Fibroblast of skin of left biceps (primary cell): Measurements from ENCODE around the gene PRRC2C.
"Not testable (repeated sequence)": the region's sequence is repeated elsewhere in the genome, so short reads cannot be mapped to it uniquely, and the experiment has no call there.

Experiments
- DNase-seq, 2 experiments: peaks; one replicate each; pipeline ENCODE4 v3.0.0-alpha.2; 2013; ENCODE audit warnings: low read depth in 2 of 2

The PRRC2C gene

DNA sequence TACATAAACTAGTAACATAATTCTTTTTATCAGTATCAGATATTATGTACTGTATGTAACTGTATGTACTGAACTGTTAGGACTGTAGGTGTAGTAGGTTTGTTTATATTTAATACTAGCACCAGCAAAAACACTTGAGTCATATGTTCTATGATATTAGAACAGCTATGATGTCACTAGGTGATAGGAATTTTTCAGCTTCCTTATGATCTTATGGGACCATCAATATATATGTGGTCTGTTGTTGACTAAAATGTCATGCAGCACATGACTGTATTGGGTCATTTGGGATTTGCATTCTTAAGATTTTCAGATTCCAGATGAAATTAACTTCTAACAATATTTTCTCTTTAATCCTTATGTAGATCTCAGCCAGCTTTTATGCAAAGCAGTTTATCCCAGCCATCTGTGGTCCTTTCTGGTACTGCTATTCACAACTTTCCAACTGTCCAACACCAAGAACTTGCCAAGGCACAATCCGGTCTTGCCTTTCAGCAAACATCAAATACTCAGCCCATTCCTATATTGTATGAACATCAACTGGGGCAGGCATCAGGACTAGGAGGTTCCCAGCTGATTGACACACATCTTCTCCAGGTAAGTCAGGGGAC, 98.4 kb downstream of the PRRC2C start:
- DNase-seq: no peak

DNA sequence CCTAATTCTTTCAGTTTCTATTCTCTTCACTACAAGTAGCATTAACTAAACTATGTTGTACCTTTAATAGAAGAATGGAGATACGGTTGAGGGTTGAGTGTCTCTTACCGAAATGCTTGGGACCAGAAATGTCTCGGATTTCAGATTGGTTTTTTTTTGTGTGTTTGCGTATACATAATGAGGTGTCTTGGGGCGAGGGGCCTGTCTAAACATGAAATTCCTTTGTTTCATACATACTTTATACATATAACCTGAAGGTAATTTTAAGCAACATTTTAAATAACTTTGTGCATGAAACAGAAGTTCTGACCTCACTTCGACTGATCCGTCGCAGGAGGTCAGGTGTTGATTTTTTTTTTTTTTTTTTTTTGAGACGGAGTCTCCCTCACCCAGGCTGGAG, 100.4 kb downstream of the PRRC2C start:
- DNase-seq: no peak

DNA sequence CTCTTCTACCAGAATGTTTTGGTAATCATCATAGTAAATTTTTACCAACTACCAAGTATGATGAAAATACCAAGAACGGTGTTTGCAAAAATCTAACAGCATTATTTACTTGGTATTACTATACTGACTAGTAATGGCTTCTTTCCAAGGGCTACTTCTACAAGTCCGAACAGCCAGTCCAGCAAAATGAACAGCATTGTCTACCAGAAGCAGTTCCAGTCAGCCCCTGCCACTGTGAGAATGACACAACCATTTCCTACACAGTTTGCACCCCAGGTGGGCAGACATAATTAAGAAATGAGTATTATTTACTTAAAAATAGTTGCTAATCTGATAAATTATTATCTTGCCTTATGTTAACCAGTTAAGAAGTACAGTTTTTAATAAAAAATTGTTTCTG, 102.9 kb downstream of the PRRC2C start:
- DNase-seq: no peak

DNA sequence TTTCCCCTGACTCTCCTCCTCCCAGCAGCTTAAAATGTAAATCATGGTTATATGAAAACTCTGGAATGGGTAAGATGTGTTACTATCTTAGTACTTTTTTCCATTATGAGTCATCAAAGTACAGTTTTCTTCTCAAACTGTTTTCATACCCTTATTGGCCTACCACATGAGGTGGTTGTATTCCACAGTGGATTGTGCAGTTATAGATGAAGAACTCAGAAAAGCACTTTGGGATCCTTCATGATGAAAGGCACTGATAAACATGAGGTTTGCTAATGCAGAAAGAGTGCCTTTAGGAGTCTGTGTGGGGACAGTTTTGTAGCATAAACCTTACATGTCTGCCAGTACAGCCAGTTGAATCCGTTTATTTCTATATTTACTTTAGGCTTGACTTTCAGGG, 104.7 kb downstream of the PRRC2C start:
- no peak for DNase-seq

DNA sequence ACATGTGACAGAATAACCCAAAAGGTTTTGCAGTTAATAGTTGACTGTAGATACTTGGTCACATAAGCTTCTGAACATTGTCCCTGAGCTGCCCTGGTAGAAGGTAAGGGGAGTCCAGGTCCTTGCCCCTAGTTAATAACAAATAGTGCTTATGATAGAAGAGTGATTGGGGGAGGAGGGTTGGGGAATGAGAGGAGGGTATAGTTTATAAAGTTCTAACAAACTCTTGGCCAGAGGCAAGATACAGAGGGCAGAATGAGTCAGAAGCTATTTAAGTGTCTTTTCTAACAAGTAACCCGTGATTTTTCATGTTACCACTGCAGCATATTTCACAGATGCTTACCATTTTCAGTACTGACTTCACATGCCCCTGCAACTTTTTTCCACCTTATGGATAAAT, 110.0 kb downstream of the PRRC2C start:
- no peak for DNase-seq

DNA sequence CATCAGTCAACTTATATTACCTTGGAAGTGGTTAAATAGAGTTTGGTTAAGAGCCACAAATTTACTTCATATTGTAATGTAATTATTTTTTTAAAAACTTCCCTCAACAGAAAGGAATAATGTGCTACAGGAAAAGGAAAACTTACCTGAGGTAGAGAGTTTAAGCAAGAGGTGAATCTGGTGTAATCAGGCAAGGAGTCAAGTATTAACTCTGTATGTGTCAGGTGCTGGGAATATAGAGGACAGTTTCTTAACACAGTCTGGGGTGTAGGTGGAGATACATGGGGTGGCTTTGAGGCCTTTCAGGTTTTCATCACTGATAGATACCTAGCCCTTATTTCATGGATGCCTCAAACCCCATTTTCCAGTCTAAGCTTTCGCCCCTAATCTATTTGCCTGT, 110.8 kb downstream of the PRRC2C start:
- DNase-seq: no peak

DNA sequence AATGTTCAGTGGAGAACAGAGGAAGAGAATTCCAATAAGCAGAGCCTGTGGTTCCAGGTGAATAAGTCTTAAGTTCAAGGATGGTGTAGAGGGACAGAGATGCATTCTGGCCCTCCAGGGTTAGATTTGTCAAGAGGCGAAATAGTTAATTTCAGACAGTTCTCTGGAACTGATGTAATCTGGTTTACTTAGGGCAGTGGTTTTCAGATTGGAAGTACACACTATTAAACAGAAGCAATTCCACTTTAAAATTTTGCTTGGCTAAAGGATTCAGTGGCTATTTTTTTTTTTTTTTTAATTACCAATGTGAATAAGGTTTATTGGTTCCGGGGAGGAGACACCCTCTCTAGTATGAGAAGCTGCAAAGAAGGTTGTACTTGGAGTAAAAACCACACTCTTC, 111.4 kb downstream of the PRRC2C start:
- DNase-seq: no peak

DNA sequence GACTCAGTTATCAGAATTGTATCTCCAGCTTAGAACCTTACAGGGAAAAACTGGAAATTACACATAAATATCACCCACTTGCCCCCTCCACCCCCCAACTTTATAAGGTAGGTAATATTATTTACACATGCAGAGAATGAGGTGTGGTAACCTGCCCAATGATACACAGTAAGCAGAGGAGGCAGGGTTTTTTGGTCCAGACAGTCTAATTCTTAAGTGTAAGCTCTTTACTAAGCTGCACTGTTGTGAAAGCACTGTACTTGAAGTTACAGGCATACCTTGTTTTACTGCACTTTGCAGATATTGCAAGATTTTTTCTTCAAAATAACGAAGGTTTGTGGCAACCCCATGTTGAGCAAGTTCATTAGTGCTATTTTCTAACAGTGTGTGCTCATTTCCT, 111.9 kb downstream of the PRRC2C start:
- no peak for DNase-seq

DNA sequence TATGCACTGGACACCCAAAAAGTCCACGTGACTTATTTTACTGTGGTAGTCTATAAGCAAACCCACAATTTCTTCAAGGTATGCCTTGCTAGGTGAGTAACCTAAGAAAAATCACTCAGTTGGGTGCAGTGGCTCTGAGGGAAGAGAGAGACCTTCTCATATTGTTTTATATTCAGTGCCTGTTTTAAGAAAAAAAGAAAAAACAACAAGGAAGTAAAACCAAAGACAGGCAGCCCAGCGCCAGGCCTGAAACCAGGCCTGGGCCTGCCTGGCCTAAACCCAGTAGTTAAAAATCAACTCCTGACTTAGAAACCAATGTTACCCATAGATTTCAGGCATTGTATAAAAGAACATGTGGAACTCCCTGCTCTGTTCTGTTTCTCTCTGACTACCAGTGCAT, 115.0 kb downstream of the PRRC2C start:
- DNase-seq: not testable (repeated sequence)

DNA sequence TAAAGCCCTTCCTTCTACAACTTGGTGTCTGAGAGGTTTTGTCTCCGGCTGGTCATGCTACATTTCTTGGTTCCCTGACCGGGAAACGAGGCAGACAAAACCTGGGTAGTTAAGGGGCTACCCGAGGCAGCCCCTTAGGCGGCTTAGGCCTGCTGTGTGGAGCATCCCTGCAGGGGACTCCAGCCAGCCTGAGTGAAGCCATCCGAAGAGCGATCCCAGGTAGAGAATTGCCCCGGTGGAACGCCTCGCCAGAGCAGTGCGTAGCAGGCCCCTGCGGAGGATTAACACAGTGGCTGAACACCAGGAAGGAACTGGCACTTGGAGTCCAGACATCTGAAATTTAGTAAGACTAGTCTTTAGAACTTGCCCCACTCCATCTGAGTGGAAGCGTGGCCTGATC, 115.5 kb downstream of the PRRC2C start:
- DNase-seq: no peak

DNA sequence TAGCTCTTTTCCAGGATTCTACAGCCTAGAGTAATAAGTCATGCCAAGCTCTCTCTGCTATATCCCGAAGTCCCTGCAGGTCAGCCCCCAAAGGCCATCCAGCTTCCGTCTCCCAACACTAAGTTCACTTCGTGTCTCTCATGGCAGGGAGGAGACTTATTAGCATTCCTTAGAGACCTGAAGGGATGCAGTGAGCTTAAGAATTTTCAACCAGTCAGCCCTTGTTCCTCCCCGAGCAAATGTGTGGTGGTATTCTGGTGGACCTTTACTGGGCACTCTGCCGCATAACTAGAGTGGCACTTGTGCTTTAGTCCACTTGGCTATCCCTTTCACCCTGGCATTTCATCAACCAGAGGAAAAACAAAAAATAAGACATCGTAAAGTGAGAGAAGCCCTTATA, 117.7 kb downstream of the PRRC2C start:
- DNase-seq: not testable (repeated sequence)

DNA sequence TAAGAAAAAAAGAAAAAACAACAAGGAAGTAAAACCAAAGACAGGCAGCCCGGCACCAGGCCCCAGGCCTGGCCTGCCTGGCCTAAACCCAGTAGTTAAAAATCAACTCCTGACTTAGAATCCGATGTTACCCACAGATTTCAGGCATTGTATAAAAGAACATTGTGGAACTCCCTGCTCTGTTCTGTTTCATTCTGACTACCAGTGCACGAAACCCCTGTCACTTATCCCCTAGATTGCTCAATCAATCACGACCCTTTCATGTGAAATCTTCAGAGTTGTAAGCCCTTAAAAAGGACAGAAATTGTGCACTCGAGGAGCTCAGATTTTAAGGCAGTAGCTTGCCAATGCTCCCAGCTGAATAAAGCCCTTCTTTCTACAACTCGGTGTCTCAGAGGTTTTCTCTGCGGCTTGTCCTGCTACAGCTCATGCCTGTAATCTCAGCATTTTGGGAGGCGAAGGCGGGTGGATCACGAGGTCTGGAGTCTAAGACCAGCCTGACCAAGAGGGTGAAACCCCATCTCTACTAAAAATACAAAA, 121.1 kb downstream of the PRRC2C start:
- no peak for DNase-seq

DNA sequence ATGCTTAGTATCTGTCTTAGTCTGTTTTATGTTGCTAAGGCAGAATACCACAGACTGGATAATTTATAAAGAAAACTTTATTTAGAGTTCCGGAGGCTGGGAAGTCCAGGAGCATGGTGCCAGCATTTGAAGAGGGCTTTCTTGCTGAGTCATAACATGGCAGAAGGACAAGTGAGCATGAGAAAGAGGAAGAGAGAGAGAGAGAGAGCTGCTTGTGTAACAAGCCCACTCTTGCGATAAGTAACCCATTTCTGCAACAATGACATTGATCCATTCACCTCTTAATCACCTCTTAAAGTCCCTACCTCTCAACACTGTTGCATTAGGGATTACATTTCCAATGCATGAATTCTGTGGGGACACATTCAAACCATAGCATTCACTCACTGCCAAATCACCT, 125.1 kb downstream of the PRRC2C start:
- DNase-seq: no peak

DNA sequence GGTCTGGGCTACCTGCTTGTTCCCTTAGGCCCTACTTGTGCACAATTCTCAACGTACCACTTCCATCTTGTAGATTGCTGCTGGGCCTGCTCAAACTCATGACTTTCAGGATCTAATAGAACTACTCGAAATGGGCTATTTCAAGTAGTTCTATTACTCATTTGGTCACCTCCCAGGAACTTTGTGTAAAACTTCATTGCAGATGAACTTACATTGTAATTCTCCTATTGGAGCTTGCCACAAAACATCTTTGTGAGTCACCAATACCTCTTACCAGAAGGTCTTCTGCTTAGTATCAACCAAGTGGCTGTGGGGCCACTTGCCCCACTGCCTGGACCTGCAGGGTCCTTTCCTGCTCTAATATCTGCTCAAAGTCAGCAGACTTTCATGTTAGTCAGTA, 126.0 kb downstream of the PRRC2C start:
- no peak for DNase-seq

DNA sequence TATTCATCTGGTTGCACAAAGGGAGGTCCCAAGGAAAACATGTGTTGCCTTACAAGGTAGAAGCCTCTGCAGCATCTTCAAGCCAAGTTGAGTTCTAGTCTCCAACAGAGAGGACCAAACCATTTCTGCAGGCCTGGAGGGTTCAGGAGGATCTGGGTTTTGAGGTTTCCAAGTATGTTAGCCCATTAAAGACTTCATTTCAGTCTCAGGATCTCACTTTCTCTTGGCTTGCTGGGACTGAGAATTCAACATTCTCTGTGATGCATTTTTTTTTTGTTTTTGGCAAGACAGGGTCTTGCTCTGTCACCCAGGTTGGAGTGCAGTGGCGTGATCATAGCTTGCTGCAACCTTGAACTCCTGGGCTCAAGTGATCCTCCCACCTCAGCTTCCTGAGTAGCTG, 128.0 kb downstream of the PRRC2C start:
- DNase-seq: no peak

DNA sequence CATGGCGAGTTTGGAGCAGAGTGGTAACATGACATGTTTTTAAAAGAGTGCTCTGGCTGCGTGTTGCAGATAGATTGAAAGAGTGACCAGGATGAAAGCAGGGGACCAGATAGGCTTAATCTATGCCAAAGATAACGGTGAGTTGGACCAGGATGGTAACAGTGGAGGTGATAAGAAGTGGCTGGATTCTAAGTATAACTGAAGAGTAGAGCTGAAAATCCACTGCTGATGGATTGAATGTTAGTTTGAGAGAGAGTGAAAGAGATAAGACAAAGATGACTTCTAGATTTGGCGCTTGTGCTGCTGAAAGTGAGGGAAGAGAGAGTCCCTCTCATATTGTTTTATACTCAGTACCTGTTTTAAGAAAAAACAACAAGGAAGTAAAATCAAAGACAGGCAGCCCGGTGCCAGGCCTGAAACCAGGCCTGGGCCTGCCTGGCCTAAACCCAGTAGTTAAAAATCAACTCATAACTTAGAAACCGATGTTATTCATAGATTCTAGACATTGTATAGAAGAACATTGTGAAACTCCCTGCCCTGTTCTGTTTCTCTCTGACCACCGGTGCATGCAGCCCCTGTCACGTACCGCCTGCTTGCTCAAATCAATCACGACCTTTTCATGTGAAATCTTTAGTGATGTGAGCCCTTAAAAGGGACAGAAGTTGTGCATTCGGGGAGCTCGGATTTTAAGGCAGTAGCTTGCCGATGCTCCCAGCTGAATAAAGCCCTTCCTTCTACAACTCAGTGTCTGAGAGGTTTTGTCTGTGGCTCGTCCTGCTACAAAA, 130.0 kb downstream of the PRRC2C start:
- DNase-seq: not testable (repeated sequence)

DNA sequence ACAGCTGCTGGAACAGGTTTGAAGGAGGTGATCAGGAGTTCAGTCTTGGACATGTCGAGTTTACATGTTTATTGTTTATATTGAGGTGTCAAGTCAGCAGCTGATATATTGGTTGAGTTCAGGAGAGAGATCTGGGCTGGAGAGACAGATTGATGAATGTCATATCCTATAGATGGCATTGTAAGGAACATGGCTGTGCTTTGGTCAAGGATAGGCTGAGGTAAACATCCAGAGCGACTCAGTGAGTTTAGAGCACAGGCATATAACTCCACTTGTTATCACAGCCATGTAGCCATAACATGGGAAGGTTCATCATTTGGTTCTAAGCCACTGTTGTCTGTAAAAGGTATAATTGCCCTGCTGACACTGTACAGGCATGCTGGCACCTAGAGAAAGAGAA, 131.3 kb downstream of the PRRC2C start:
- DNase-seq: no peak

DNA sequence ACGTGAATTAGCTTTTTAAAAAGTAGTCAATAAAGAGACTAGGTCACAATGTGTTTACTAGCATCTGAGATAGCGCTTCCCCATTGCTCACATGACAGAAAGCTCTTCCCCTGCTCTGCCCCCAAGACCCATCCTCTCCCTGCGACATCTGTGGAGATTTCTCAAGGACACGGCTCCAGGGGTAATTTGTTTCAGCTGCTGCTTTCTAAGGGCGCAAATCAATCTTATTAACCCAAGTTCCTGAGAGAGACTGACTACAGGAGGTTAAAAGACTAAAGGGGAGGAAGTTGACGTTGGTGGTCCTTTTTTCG, 136.8 kb downstream of the PRRC2C start, which contains the start of gene MYOCOS:
TSS of gene MYOCOS (plus strand) at position 92 of the 311 bp plus-strand sequence. CDS start 1,641 bp downstream, outside the sequence.
- no peak for DNase-seq

DNA sequence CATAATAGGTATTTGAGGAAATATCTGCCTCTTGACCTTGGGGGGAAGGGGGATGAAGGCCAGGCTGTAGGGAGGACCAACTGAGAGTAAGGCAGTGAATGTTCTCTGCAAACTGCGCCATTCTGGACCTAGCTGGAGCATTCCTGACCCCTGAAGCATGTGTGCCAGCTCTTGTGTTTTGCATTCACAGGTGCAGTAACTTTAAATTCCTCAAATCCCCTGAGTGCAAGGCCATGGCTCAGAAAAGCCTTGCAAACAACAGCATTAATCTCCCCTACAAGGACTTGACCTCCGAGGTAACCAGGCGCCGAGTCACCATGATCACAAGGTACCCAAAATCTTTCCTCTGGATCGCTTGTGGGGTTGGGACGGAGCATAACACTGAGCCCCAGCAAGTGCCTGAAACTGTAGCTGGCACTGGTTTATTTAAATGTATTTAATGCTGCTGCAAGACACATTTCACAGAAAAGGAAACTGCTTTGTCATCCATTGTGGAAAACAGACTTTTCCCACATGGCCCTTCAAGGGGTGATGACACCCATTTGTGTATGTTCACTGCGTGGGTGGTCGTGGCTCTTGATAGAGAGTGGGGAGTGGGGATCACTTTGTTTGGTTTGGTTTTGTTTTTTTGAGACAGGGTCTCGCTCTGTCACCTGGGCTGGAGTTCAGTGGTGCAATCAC, 138.5 kb downstream of the PRRC2C start:
- no peak for DNase-seq

DNA sequence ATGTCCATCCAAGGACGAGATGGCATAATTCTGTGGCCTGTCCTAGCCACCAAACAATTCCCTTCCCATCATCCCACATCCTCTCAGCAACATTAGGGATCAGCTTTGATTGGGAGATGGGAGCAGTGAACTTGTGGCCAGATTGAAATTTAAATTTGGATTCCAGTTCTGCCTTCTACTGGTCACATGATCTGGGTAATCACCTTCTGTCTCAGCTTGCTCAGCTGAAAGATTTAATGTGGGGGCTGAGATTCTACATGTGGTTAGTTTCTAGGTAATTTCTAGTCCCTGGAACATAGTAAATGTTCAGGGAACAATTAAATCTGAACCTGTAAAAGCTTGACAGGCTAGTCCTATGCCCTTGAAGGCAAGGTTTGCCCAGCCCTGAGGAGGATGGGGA, 139.9 kb downstream of the PRRC2C start:
- no peak for DNase-seq

DNA sequence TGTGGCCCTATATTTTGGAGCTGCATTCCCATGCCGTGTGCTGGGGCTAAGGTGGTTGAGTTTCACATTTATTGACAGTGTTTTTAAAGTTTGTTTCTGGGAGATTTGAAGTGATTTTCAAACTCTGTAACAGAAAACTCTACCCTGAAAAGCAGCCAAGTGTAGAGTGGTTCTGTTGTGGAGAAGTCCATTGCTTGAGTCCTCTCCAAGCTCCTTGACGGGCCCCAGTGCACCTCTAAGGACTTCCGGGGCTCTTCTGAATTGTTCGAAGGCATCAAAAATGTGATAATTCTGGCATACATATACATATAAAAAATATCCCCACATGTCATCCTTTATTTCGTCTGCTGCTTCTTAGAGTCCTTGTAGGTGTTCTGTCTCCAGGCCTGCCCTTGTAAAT, 141.7 kb downstream of the PRRC2C start:
- DNase-seq: no peak

DNA sequence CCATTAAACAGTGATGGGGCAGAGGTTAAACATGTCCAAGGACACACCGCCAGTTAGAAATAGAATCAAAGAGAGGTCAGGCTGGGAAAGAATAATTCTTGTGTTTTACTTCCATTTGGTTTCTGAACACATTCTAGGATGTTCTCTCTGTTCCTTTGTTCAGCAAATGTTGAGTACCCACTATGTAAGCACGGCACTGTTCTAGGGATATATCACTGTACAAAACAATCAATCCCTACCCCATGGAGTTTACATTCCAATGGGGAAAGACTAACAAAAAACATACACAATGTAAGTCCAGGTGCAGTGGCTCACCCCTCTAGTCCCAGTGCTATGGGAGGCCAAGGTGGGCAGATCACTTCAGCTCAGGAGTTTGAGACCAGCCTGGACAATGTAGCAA, 142.9 kb downstream of the PRRC2C start:
- DNase-seq: no peak

DNA sequence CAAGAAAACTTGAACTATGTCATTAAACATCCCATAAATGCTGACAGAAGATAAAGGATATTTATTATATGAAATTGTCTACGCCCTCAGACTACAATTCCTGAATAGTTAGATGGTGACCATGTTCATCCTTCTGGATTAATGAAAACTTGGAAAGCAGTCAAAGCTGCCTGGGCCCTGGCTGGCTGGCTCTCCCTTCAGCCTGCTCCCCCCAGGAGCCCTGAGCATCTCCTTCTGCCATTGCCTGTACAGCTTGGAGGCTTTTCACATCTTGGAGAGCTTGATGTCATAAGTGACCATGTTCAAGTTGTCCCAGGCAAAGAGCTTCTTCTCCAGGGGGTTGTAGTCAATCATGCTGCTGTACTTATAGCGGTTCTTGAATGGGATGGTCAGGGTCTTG, 150.3 kb downstream of the PRRC2C start:
- no peak for DNase-seq
